ENCODE results near the gene PRDM15. TPM values are rescaled to one million over a fixed set of nuclear protein-coding genes. Genes with fewer than 3 reads are reported as not detected.

The PRDM15 gene, protein sequence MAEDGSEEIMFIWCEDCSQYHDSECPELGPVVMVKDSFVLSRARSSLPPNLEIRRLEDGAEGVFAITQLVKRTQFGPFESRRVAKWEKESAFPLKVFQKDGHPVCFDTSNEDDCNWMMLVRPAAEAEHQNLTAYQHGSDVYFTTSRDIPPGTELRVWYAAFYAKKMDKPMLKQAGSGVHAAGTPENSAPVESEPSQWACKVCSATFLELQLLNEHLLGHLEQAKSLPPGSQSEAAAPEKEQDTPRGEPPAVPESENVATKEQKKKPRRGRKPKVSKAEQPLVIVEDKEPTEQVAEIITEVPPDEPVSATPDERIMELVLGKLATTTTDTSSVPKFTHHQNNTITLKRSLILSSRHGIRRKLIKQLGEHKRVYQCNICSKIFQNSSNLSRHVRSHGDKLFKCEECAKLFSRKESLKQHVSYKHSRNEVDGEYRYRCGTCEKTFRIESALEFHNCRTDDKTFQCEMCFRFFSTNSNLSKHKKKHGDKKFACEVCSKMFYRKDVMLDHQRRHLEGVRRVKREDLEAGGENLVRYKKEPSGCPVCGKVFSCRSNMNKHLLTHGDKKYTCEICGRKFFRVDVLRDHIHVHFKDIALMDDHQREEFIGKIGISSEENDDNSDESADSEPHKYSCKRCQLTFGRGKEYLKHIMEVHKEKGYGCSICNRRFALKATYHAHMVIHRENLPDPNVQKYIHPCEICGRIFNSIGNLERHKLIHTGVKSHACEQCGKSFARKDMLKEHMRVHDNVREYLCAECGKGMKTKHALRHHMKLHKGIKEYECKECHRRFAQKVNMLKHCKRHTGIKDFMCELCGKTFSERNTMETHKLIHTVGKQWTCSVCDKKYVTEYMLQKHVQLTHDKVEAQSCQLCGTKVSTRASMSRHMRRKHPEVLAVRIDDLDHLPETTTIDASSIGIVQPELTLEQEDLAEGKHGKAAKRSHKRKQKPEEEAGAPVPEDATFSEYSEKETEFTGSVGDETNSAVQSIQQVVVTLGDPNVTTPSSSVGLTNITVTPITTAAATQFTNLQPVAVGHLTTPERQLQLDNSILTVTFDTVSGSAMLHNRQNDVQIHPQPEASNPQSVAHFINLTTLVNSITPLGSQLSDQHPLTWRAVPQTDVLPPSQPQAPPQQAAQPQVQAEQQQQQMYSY
- total RNA-seq, result 3.4 and 6.2 TPM in 2 replicates

DNA sequence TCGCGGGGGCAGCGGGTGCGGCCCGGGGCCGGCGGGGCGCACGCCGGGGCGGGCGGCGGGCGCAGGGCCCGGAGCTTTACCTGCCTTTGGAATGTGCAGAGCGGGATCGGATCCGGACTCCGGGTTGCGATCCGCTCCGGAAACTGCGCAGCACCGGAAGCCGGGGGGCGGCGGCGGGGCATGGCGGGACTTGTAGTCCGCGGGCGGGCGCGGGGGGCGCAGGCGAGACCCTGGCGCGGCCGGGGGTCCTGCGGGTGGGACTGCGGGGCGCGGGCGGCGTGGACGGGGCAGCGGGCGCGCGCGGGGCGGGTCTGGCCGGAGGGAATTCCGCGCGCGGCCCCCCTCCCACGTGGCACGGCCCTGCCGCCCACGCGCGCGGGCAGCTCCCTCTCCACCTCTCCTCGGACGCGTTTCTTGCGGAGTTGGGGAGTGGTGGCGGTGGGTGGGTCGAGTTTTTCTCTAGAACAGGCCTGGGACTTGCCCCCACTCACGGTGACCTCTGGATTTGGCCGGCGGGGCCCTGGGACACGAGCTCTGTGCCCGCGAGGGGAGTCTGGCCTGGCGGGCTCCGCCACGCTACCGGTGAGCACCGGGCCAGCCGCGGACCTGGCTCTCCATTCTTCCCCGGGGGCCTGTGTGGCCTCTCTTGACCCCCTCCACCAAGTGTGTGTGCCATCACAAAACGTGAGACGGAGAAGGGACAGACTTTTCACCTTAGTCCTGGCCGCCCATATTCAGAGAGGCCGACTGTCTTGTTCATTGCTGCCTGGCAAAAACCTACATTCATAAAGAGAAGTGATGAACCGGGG is at the start of gene PRDM15:
TSS of gene PRDM15 (minus strand) at position 155 of the 809 bp plus-strand sequence. CDS start 18,981 bp downstream, outside the sequence.

DNA sequence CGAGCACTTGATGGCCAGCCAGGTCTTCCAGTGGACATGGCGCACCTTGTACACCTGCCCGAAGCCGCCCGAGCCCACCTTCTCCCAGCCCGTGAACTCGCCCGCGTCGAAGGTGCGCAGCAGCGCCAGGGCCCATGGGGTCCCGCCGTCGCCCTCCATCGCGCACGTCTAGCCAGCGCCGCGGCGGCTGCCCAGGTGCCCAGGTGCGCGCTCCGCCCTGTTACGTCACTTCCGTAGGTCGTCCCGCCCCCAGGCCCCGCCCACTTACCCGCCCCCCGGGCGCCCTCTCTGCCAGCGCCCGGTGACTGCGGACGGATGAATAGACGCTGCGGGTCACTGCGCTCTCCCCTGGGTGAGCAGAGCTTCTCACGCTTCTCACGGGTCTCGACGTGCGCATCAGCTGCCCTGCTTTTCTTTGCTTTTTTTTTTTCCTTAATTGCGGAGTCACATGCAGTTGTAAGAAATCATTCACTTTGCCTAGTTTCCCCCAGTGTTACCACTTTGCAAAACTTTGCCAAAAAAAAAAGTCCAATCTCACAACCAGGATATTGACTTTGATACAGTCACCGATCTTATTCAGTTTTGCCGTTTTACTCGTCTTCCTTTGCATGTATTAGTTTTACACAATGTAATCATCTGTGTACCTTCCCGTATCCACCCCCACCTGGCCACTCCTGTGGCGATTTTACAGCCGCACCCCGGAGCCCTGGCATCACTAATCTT is 112.1 kb downstream of the PRDM15 start, which contains the start of gene RIPK4:
TSS of gene RIPK4 (minus strand) at position 170 of the 723 bp plus-strand sequence. CDS start at position 159, 11 bp downstream.

Other genes with a start within 250 kb of the PRDM15 start
- gene RIPK4, start 112.3 kb downstream of the PRDM15 start, total RNA-seq, result 0.16 and 1.0 TPM in 2 replicates
- gene C2CD2, start 74.7 kb upstream of the PRDM15 start, total RNA-seq, result 3.9 and 10.5 TPM in 2 replicates
- gene ZBTB21, start 131.0 kb upstream of the PRDM15 start, total RNA-seq, result 7.5 and 11.9 TPM in 2 replicates
- not detected in 2 replicates for gene UMODL1, start 192.0 kb upstream of the PRDM15 start, total RNA-seq

Data from epithelial cell of alveolus of lung (primary cell).